Stimulated activated CD8-positive, alpha-beta memory T cell treated with anti-CD3 and anti-CD28 coated beads, Interleukin-7, amount 100 ng/mL, for 48 hours (primary cell): ENCODE measurements around the gene CPM.

Experiments used
- DNase-seq, 2 donors: peaks; one replicate each; pipeline ENCODE4 v3.0.0-alpha.2; 2020; ENCODE audit warnings: low read depth in 1 of 2; ENCODE audit errors: extremely low read depth in 1 of 2

The CPM gene

DNA sequence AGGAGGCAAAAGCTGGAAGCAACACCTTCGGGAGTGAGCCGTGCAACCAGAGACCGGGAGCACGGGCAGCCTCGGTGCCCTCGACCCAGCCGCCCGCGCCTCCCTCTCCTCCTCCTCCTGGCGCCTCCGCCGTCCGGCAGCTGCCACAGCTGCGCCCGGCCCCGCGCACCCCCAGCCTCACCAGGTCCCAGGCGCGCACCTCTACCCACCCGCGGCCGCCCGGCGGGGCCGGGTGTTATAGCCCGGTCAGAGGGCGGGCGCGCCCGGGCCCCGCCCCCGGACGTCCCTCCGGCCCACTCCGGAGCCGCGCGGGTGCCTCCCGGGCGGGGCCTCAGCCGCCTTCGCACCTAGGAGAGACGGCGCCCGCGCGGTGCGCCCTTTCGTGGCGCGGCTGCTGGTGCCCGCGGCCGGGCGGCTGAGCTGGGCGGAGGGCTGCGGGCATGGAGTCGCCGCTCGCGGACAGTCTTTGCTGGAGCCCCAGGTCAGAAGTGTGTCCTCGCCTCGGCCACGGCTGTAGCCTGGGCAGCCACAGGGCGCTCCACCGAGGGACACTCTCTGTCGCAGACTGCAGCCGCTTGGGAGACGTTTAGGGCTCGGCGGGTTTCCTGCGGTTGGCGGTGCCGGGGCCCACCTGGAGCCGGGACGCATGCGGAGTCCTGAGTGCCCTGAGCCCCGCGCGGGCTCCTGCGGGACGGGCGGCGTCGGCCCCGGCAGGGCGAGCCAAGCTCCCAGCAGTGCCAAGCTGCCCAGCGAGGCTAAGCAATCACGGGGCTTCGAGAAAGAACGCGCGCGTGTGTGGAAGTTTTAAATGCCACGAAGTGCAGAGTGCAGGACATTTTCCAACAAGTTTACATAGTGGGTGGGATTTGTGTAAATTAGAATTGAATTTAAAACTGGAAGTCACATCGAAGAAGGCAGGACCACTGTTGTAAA, at the start of gene CPM:
Gene CPM, minus strand, starts transcription at position 211 of the 933 bp plus-strand sequence. CDS start 334 bp downstream, outside the sequence.
- peak; percentile 43 to 49 for DNase-seq

DNA sequence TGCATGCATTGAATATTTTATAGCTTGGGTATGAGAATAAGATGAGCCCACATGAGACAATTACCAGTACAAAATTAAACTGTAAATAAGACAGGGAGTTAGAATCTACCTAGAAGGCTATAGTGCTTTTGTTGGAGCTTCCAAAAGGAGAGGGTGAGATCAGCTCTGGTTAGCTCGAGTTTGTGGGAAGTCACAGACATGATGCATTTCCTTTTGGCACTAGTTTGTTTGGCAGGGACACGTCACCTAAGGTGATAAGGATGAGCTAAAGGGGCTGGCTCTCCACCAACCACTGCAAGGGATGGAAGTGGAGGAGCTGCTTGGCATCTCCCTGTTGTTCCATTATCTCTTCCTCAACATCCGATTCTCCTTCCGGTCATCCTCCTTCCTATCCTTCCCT, 48.5 kb upstream of the CPM start:
- DNase-seq = no peak

DNA sequence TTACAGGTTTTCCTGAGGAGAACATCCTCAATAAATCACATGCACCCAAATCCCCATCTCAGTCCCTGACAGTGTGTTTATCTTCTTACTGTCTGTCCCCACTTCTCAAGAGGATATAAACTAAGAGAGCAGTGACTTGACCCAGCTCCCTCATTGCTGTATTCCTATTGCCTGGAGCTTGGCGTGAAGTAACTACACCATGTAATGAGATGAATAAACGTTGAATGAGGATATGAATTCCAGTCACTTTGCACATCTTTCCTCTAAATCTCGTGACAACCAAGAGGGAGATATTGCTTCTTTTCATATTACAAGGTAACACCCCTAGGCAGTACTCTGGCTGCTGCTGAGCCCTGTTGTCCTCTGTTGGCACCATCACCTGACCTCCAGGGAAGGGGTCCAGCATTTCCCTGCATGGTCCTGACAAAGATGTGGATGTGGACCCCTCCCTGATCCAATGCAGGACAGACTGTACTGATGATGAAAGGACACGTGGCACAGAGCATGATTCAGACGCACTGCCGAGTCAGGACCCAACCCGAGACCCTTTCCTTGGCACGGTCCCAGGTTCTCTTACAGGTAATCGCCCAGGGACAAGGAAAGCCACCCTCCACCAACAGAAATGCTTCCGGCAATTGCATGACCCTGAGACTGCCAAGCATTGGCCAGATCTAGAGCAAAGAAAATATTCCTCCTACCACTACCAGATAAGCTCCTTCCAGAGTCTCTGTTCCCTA, 47.7 kb upstream of the CPM start:
- DNase-seq = no peak

DNA sequence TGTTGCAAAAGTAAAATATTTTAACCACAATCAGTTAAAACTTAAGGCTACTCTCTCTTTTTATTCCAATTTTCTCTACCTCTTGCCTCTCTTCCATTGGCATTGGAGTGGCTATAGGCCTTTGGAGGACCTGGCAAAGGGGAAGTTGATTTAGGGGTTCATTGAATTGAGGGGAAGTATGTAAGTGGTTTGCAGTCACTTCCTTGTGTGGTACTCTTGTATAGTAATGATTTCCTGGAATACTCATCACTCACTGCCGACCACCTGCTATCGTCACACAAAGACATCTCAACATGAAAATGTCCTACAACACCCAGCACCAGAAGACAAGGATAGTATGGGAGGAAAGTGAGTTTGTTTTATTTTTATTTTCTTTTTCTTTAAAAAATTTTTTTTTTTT, 45.7 kb upstream of the CPM start:
- DNase-seq = no peak

DNA sequence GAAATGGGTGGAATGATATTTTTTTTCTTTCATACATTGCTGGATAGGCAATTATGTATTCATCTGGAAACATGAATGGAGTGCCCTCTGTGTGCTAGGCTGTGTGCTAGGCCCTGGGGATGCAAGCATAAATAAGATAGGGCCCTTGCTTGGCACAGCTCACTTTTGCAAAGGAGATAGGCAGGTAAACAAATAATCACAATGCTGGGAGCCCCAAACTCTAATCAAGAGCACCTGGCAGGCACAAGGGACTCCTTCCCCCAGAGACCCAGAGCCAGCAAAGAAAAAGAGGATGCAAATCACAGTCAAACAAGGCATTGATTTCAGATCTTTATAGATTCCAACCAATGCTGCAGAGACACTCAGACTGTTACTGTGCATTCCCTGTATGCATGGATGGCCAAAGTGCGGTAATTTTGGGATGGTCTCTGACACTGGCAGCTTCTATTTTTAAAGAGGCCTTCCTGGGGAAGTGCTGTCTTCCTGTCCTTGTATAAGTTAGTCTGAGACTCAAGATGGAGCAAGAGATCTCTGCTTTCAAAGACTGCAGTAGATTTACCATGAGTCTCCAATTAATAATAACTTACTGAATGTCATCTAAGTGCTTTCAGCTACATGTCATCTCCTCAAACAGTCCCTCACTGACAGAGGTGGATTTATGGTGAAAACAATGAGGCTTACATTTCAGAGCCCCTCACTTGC, 45.1 kb upstream of the CPM start:
- no peak for DNase-seq

DNA sequence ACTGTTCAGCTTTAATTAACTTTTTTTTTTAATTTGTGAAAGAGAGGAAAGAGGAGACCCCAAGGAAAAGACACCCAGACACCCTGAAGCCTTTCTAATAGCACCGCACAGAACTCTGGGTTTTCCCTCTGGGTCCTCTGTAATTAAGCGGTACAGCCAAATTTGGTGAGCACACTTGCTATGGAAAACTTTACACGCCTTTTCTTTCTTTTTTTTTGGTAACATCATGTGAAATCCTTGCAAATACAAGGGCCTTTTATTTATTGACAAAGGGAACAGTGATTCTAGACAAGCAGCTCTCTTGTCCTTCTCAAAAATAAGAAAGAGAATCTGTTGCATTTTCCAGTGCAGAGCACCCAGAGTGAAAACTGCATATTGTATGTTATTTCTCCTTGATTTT, 44.4 kb upstream of the CPM start:
- no peak for DNase-seq

DNA sequence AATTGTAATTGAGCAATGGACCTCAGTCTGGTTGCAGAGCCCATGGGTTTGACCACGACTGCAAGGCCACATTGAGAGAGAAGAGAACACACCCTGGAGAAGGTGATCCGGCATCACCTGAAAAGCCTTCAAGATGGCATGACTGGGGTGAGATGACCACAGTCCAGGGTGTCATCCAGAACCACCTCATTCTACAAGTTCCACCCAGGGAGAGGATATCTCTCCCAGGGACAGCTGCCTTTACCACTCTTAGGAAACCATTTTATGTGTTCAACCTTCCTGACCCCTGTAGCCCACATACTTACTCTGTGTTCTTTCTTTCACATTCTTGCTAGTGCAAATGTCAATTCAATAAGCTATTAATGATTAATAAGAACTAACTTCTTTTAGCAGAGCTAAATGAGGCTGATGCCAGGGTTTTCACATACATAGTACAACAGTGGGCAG, 43.4 kb upstream of the CPM start:
- DNase-seq = no peak

DNA sequence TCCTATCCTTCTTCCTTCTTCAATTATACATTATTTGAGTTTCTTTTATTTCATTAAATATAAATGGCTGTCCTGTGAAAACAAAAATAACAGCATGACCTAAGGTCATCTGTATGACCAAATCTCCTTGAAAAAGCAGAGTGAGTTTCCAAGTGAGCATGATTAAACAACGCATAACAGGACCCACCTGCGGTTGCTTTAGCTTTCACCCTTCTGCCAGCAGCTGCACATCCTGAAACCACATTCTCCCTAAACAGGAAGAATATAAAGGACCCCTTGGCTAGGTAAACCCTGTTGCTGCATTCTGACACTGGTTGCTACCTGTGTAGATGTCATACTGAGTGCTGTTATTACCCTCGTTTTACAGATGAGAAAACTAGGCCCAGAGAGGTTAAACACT, 42.8 kb upstream of the CPM start:
- no peak for DNase-seq

DNA sequence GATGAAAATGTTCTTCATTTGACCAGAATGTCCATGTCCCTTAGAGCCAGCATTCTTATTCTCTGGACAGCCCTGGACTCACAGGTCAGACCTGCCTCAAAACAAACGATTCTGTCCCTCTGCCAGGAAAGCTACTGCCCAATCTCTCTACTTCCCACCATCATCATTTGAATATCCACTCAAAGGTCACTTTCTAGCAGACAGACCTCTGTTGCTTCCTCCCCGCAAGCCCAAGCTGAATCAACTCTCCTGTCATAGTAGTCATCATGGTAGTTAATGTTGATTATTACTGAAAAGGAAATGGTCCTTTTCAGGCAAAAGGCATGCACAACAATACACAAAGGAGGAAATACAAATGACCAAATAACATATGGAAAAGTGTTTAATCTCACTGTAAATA, 39.6 kb upstream of the CPM start:
- no peak for DNase-seq

DNA sequence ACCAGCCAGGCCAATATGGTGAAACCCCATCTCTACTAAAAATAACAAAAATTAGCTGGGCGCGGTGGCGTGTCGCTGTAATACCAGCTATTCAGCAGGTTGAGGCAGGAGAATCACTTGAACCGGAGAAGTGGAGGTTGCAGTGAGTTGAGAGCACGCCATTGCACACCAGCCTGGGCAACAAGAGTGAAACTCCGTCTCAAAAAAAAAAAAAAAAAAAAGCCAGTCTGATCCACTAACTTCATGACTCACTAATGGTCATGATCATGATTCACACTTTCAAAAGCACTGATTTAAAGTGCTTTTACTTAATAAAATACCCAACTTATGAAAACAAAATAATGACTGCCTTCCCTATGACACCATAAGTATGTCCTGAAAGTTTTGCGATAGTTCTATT, 38.4 kb upstream of the CPM start:
- DNase-seq = no peak

DNA sequence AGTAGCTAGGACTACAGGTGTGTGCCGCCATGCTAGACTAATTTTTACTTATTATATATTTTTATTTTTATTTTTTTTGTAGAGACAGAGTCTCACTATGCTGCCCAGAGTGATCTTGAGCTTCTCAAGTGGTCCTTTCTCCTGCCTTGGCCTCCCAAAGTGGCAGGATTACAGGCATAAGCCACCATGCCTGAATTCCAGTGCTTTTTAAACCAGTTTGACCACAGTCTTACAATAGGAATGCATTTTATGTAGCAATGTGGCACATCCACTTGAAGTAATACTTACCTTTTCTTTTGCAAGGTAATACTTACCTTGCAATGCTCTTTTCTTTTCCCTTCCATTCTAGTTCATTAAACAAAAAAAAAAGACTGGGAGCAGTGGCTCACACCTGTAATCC, 38.0 kb upstream of the CPM start:
- no peak for DNase-seq

DNA sequence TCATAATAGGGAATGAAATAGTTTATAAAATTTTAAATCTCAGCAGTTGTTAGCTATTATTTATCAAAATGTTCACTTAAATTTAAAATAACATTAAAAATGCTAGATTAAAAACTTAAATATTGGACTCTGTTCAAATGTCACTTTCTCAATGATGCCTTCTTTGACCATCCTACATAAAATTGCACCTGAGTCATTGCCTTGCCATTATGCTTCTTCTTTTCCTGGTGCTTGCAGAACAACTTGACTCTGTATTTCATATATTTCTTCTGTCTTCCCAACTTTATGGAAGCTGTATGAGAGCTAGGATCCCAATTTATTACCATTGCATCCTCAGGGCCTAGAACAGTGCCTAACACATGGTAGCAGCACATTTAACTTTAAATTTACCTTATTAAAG, 37.3 kb upstream of the CPM start:
- DNase-seq = no peak

DNA sequence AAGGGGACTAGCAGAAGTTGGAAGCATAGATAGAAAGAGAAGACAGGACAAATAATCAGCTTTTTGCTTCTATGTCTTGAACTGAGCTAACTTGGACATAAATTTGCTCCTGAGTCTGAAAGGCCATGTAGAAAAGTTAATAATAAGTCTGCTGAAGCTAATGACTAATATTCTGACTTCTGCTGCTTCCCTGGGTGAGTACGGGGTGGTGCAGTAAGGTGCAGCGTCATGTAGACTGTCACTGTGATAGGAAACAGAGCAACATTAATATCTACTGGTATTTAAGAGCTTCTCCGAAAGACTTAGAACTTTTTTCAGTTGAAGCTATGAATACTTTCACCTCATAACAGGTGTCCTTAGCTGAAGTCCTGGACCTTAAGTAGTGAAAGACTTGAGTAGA, 34.1 kb upstream of the CPM start:
- no peak for DNase-seq

DNA sequence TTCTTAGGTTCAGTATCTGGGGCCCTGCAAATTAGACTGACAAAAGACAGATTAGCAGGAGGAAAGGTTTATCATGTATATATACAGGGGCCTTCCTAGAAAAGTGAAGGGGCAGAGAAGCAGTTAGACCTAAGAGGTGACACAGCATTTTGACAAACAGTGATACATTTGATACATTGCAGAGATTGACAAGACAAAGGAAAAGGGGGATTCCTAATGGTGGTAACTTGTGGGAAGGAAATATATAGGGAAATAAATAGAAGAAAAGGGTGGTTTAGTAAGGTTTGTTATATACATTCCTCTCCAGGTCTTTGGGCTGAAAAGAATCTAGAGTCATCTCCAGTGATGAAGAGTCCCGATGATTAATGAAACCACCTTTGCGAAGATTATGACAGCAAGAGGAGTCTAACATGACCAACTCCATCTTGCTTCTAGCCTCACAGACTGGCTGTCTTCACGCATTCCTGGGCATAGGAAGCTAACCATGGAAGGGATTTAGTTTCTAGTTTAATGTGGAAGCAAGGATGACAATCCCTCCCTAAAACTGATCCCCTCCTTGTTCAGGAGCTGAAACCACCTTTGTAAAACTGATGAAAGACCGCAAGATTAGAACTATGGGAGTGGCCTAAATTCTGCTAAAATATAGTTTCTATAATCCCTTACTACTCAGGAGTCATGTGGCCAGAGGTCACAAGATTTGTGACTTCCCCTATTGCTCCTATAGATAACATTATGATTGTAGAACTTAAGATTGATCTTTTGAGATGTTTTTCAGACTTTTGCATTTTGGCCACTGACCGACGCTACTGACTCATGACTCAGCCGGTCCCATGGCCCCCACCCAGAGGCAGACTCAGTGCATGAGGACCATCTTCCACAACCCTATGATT, 31.1 kb upstream of the CPM start:
- no peak for DNase-seq

DNA sequence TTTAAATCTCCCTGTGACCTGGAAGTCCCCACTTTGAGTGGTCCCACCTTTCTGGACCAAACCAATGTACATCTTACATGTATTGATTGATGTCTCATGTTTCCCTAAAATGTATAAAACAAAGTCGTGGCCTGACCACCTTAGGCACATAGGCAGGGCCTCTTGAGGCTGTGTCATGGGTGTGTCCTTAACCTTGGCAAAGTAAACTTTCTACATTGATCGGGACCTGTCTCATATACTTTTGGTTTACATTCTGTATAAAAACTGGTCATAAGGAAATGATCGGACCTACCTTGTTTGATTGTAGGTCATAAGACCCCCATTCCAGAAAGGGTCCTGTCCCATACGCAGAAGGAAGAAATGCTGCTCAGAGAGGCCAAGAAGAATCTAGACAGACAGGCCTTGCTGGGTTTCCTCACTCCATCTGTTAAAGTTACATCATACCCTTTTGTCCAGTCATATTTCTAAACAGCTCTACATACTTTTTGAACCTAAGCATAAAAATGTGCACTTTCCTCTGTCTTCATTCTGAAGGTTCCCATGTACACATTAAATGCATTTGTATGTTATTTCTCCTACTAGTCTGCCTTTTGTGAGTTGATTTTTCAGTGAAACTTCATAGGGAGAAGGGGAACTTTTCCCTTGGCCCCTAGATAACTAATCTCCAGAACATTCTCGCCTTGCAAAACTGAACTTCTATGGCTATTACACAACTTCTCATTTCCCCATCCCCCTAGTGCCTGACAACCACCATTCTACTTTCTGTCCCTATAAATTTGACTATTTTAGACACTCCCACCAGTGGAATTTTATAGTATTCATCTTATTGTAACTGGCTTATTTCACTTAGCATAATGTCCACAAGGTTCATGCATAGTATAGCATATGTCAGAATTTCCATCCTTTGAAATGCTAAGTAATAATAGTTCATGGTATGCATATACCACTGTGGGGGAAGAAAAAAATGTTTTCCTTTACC, 30.2 kb upstream of the CPM start:
- DNase-seq = no peak

DNA sequence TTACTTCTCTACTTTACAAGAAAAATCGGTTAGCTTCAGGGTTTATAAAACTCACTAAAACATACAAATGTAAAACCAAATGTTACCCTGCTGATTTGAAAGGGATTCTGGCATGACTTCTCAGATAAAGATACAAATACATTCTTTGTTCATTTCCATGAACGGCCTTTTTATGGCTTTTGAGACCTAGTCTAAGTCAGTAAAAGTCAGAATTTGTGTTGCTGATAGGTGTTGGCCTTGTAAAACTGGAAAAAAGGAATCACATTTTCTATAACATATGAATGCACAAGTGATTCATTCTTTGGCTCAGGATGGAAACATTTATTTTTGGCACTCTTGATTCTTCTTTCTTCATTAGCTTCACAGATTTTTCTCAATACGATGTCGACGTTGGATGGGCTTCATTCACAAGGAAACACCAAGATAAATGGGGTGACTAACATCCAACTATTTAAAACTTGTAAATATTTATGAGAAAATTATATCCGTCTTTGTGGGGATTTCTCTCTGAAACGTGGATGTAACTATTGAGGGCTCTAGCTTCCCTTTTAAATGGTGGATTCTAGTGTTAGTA, 27.0 kb upstream of the CPM start:
- DNase-seq = no peak

DNA sequence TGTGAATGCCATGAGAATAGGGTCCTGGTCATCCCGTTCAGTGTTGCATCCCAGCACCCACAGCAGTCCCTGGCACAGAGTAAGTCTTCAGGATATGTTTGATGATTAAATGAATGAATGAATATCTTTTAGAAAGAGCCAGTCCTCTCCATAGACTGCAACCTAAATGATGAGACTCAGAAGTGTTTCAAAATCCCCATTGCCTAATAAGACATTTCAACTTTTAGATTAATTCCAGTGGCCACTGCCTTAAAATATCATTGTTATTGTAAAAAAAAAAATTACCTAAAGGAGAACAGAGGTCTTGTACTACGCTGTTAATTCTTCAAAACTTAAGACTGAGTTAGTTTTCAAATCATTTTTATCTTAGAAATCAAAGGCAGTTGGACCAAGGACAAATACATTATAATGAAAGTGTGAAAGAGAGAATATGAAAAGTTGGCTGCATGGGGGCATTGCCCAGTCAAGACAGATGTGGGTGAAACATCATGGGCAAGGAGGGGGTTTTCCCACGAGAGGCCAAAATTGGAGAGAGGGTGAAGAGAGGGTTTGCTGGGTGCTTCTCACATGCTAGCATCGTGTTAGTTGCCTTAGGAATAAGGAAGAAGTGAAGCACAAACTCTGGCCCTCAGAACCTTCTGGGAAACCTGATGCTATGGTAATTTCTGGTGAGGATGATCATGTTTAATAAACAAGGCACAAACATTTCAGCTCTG, 26.3 kb upstream of the CPM start:
- DNase-seq = peak in 1 of 2 donors; percentile 8

DNA sequence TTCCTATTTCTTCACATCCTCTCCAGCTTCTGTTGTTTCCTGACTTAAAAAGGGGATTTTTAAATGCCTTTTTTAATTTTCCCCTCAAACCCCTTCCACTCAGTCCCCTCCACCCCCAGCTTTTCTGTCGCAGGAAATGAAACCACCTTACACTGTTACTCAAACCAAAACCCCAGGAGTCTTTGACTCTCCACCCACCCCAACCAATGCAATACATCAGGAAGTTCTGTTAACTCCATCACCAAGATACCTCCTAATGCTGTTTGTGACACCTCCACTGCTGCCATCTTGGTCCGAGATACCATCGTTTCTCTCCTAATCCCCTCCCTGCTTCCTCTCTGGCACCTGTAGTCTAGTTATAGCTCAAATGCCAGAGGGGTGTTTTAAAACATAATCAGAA, 25.4 kb upstream of the CPM start:
- peak in 1 of 2 donors; percentile 44 for DNase-seq
